Breast epithelium (tissue), 4 donors: Measurements from ENCODE around the gene YY1. TPM values are rescaled to one million over a fixed set of nuclear protein-coding genes. Genes with fewer than 3 reads are reported as not detected.
"Not testable (repeated sequence)": the region's sequence is repeated elsewhere in the genome, so short reads cannot be mapped to it uniquely, and the experiment has no call there.

Experiments used
- DNase-seq, 2 donors: peaks; one replicate each; pipeline ENCODE4 v3.0.0-alpha.2; 2019; ENCODE audit warnings: low spot score in 2 of 2
- H3K27ac ChIP-seq, 2 donors: fragments of 200-600 bp; sonication (generic) in 1 of 2; one replicate each; pipeline ENCODE4 v1.5.1; 2016 to 2019; ENCODE audit warnings: mild to moderate bottlenecking in 1 of 2
- H3K27me3 ChIP-seq, 2 donors: fragments of 200-600 bp; sonication (generic) in 1 of 2; one replicate each; pipeline versions ENCODE4 v1.5.1 to v1.6.0; 2017 to 2019; ENCODE audit warnings: control low read depth in 1 of 2, mild to moderate bottlenecking in 1 of 2
- H3K36me3 ChIP-seq: fragments of 200-600 bp; one replicate; pipeline ENCODE4 v1.5.1; 2019
- H3K4me1 ChIP-seq, 2 donors: fragments of 200-600 bp; sonication (generic); one replicate each; pipeline ENCODE4 v1.5.1; 2016 to 2019; ENCODE audit warnings: control low read depth in 1 of 2
- H3K4me3 ChIP-seq, 3 donors: fragments of 200-600 bp; sonication (generic); 1 replicate in 2 of 3; 2 replicates in 1 of 3; pipeline ENCODE4 v1.5.1; 2016 to 2019; ENCODE audit warnings: mild to moderate bottlenecking in 3 of 3, moderate library complexity in 2 of 3
- H3K9me3 ChIP-seq, 2 donors: fragments of 200-600 bp; sonication (generic) in 1 of 2; one replicate each; pipeline ENCODE4 v1.5.1; 2016 to 2019; ENCODE audit warnings: control low read depth in 1 of 2
- CTCF ChIP-seq, 3 donors: fragments of 450-650 bp; IDR thresholded peaks; one replicate each; pipeline ENCODE4 v1.5.1; 2016 to 2017; ENCODE audit warnings: antibody characterized with exemption in 3 of 3, mild to moderate bottlenecking in 3 of 3, moderate library complexity in 3 of 3
- POLR2A ChIP-seq: fragments of 450-650 bp; IDR thresholded peaks from one replicate; pipeline ENCODE4 v1.6.1; 2016; ENCODE audit warnings: antibody characterized with exemption, mild to moderate bottlenecking, moderate library complexity
- POLR2AphosphoS5 ChIP-seq, 3 donors: sonication (generic); formaldehyde crosslinking; IDR thresholded peaks; one replicate each; pipeline ENCODE4 v1.6.1; 2017; ENCODE audit warnings: antibody characterized with exemption in 3 of 3
- intact Hi-C: fragments of 100-400 bp; cut with DNase I; formaldehyde crosslinking; loops from one replicate; pipeline ENCODE4 v1.15.1; 2023; ENCODE audit warnings: low total_unique reads
- total RNA-seq, 3 donors: library from RNA; depleted of rRNA; stranded (reverse); fragments of >200 nt; gene quantifications; one replicate each; pipeline ENCODE4 v1.1.0, GENCODE V29; 2016

Gene YY1
- total RNA-seq, 3 donors from 2014 or later, result 46.2 to 61.2 (median 50.6) TPM

- TF ChIP-seq CTCF (IDR thresholded peaks at IDR 0.05), result no peak
- no peak for TF ChIP-seq POLR2A
- TF ChIP-seq POLR2AphosphoS5 (IDR thresholded peaks at IDR 0.05), result no peak
- Histone ChIP-seq H3K4me1 (peaks cover 0 to 23% of the 10 kb centered on the region in 2 donors), H3K36me3 (no peaks in the 10 kb centered on the region), H3K9me3 (no peaks in the 10 kb centered on the region), H3K27ac (peak overlapping the region; percentile 78 to 90), H3K4me3 (peak overlapping the region; percentile 85 to 96 (median 89)), H3K27me3 (no peaks in the 10 kb centered on the region)
- intact Hi-C loops, result loop anchor here (10.0 kb wide), 1 partner anchor 68 kb away; the partner anchor contains the start of gene WDR25
- no peak for DNase-seq
Observed at GRCh38 chr14:100306998-100307765, 68.2 kb downstream of the YY1 start.

- DNase-seq, result no peak
- Histone ChIP-seq H3K27me3 (no peaks in the 10 kb centered on the region), H3K9me3 (no peaks in the 10 kb centered on the region), H3K27ac (peak overlapping the region; percentile 78 to 90), H3K4me3 (peak overlapping the region; percentile 85 to 96 (median 89)), H3K4me1 (peaks cover 0 to 23% of the 10 kb centered on the region in 2 donors), H3K36me3 (no peaks in the 10 kb centered on the region)
- TF ChIP-seq POLR2A, result no peak
- intact Hi-C loops, result loop anchor here (10.0 kb wide), 1 partner anchor 67 kb away; the partner anchor contains the start of gene WDR25
Observed at GRCh38 chr14:100307766-100308426, 69.0 kb downstream of the YY1 start.

GRCh38 chr14:100308427-100308792 lies 69.5 kb downstream of the YY1 start:
- intact Hi-C loops, result loop anchor here (10.0 kb wide), 1 partner anchor 66 kb away; the partner anchor contains the start of gene WDR25
- peaks cover 0 to 23% of the 10 kb centered on the region in 2 donors for H3K4me1 ChIP-seq
- H3K27ac ChIP-seq, result not testable (repeated sequence)

GRCh38 chr14:100309028-100309737 lies 70.2 kb downstream of the YY1 start:
- no peak for TF ChIP-seq POLR2AphosphoS5 (IDR thresholded peaks at IDR 0.05)
- TF ChIP-seq POLR2A, result no peak
- TF ChIP-seq CTCF (IDR thresholded peaks at IDR 0.05), result no peak
- Histone ChIP-seq H3K4me1 (peaks cover 0 to 15% of the 10 kb centered on the region in 2 donors), H3K9me3 (no peaks in the 10 kb centered on the region), H3K4me3 (no peak overlapping the region), H3K27ac (no peak overlapping the region), H3K36me3 (no peaks in the 10 kb centered on the region), H3K27me3 (no peaks in the 10 kb centered on the region)
- intact Hi-C loops, result loop anchor here (10.0 kb wide), 1 partner anchor 66 kb away; the partner anchor contains the start of gene WDR25
- DNase-seq, result no peak

More at GRCh38 chr14:100308427-100308792, 69.5 kb downstream of the YY1 start:
- not testable (repeated sequence) for H3K27me3 ChIP-seq, H3K36me3 ChIP-seq, H3K4me3 ChIP-seq, H3K9me3 ChIP-seq, DNase-seq

- H3K4me1 ChIP-seq, H3K27ac ChIP-seq, H3K36me3 ChIP-seq, H3K9me3 ChIP-seq, intact Hi-C loops, DNase-seq, H3K27me3 ChIP-seq, H3K4me3 ChIP-seq: not testable (repeated sequence)
Observed at GRCh38 chr14:100312110-100312876, 73.3 kb downstream of the YY1 start.

- Histone ChIP-seq H3K36me3 (no peaks in the 10 kb centered on the region), H3K4me3 (no peak overlapping the region), H3K9me3 (no peaks in the 10 kb centered on the region), H3K27me3 (no peaks in the 10 kb centered on the region), H3K27ac (no peak overlapping the region), H3K4me1 (peaks cover 0 to under 1% of the 10 kb centered on the region in 2 donors)
- no peak for DNase-seq
- intact Hi-C loops, result no loop called here
- TF ChIP-seq POLR2AphosphoS5 (IDR thresholded peaks at IDR 0.05), result no peak
- TF ChIP-seq POLR2A, result no peak
- no peak for TF ChIP-seq CTCF (IDR thresholded peaks at IDR 0.05)
Observed at GRCh38 chr14:100312877-100313400, 74.0 kb downstream of the YY1 start.
